ENCODE results near the gene MYO9A. TPM values are rescaled to one million over a fixed set of nuclear protein-coding genes. Genes with fewer than 3 reads are reported as not detected.

Gene MYO9A
- total RNA-seq, 1 donor = 59.0 TPM

DNA sequence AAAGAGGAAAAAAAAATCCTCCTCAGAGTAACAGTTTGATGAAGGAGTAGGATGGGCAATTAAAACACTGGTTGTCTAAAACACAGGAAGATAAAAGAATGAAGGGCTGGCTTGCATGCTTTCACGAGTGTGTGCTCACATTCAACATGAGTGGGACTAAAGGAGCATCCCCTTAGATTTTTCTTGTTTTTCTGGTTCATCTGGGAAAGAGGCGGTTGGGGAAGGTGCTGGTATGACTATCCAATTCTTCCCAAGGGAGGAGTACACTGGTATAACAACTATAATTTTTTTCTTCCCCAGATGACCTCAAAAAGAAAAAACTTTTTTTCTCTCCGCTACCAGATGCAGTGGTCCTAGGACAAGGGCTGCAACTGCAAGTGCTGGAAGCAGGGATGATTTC is 143.7 kb downstream of the MYO9A start:
- Histone ChIP-seq H3K4me3 (ENCODE audit: insufficient read depth, low read length) (no peak overlapping the region), H3K4me1 (ENCODE audit: insufficient read depth, low read length) (peaks cover 6% of the 10 kb centered on the region)

DNA sequence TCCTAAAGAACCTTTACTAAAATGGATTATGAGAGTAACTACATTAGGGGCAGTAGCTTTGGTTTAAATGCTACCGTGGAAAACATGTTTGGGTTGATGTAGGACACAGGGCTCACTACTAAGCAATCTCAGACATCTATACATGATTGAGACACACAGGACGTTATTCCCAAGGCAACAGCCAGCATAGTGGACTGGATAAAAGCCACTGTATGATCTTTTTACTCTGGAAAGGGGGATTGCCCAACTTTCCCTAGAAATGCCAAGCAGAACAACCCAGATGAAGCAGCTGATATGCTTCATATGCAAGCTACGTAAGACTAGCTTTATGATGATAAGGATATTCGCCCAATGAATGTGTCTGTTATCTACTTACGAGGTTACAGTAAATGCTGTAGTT is 144.6 kb downstream of the MYO9A start:
- no peak overlapping the region for H3K4me2 ChIP-seq (ENCODE audit: insufficient read depth, low read length)
- no peaks in the 10 kb centered on the region for H4K20me1 ChIP-seq (ENCODE audit: insufficient read depth, low read length)
- no peaks in the 10 kb centered on the region for H3K36me3 ChIP-seq (ENCODE audit: insufficient read depth, low read length)
- no peak overlapping the region for H3K4me3 ChIP-seq (ENCODE audit: insufficient read depth, low read length)
- H3K27ac ChIP-seq (ENCODE audit: low read depth, low read length) = no peak overlapping the region
- no peak overlapping the region for H2AFZ ChIP-seq (ENCODE audit: low read length)
- H3K9me3 ChIP-seq (ENCODE audit: low read depth, low read length) = no peaks in the 10 kb centered on the region
- peaks cover 6% of the 10 kb centered on the region for H3K4me1 ChIP-seq (ENCODE audit: insufficient read depth, low read length)
- TF ChIP-seq, protein P1, sequence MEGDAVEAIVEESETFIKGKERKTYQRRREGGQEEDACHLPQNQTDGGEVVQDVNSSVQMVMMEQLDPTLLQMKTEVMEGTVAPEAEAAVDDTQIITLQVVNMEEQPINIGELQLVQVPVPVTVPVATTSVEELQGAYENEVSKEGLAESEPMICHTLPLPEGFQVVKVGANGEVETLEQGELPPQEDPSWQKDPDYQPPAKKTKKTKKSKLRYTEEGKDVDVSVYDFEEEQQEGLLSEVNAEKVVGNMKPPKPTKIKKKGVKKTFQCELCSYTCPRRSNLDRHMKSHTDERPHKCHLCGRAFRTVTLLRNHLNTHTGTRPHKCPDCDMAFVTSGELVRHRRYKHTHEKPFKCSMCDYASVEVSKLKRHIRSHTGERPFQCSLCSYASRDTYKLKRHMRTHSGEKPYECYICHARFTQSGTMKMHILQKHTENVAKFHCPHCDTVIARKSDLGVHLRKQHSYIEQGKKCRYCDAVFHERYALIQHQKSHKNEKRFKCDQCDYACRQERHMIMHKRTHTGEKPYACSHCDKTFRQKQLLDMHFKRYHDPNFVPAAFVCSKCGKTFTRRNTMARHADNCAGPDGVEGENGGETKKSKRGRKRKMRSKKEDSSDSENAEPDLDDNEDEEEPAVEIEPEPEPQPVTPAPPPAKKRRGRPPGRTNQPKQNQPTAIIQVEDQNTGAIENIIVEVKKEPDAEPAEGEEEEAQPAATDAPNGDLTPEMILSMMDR (IDR thresholded peaks at IDR 0.05; ENCODE audit: extremely low read depth, low read depth, low read length) = no peak
- no peaks in the 10 kb centered on the region for H3K27me3 ChIP-seq (ENCODE audit: insufficient read depth, low read length)
- DNase-seq (ENCODE audit: insufficient read length, low spot score, missing footprints) = no peak
- no peaks in the 10 kb centered on the region for H3K79me2 ChIP-seq (ENCODE audit: insufficient read depth, low read length)

More for the DNA sequence above, 143.7 kb downstream of the MYO9A start:
- H4K20me1 ChIP-seq (ENCODE audit: insufficient read depth, low read length) = no peaks in the 10 kb centered on the region
- no peaks in the 10 kb centered on the region for H3K79me2 ChIP-seq (ENCODE audit: insufficient read depth, low read length)
- H3K27me3 ChIP-seq (ENCODE audit: insufficient read depth, low read length) = no peaks in the 10 kb centered on the region
- H3K36me3 ChIP-seq (ENCODE audit: insufficient read depth, low read length) = no peaks in the 10 kb centered on the region
- H3K4me2 ChIP-seq (ENCODE audit: insufficient read depth, low read length) = no peak overlapping the region
- H2AFZ ChIP-seq (ENCODE audit: low read length) = no peak overlapping the region
- TF ChIP-seq, protein P1 (IDR thresholded peaks at IDR 0.05; ENCODE audit: extremely low read depth, low read depth, low read length) = no peak
- no peak for DNase-seq (ENCODE audit: insufficient read length, low spot score, missing footprints)
- H3K9me3 ChIP-seq (ENCODE audit: low read depth, low read length) = no peaks in the 10 kb centered on the region
- H3K27ac ChIP-seq (ENCODE audit: low read depth, low read length) = no peak overlapping the region

DNA sequence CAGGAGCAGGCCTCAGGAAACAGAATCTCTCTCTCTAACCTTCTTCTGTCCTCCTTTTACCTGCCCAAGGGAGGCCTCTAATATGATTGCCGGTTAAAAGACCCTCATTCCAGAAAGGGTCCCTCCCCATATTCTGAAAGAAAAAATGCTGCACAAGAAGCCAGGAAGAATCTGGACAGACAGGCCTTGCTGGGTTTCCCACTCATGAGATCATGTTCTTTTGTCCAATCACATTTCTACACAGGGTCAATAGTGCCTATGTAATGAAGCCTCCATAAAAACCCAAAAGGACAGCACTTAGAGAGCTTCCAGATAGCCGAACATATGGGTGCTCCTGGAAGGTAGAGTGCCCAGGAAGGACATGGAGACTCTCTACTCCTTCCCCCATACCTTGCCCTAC is 146.0 kb downstream of the MYO9A start:
- H2AFZ ChIP-seq (ENCODE audit: low read length) = no peak overlapping the region
- no peaks in the 10 kb centered on the region for H3K9me3 ChIP-seq (ENCODE audit: low read depth, low read length)
- no peak overlapping the region for H3K4me3 ChIP-seq (ENCODE audit: insufficient read depth, low read length)
- TF ChIP-seq, protein P1 (IDR thresholded peaks at IDR 0.05; ENCODE audit: extremely low read depth, low read depth, low read length) = no peak
- no peak overlapping the region for H3K4me2 ChIP-seq (ENCODE audit: insufficient read depth, low read length)
- no peak for DNase-seq (ENCODE audit: insufficient read length, low spot score, missing footprints)
- no peaks in the 10 kb centered on the region for H3K79me2 ChIP-seq (ENCODE audit: insufficient read depth, low read length)
- H3K27ac ChIP-seq (ENCODE audit: low read depth, low read length) = no peak overlapping the region
- H3K4me1 ChIP-seq (ENCODE audit: insufficient read depth, low read length) = peaks cover 6% of the 10 kb centered on the region
- no peaks in the 10 kb centered on the region for H4K20me1 ChIP-seq (ENCODE audit: insufficient read depth, low read length)
- no peaks in the 10 kb centered on the region for H3K36me3 ChIP-seq (ENCODE audit: insufficient read depth, low read length)
- H3K27me3 ChIP-seq (ENCODE audit: insufficient read depth, low read length) = no peaks in the 10 kb centered on the region

DNA sequence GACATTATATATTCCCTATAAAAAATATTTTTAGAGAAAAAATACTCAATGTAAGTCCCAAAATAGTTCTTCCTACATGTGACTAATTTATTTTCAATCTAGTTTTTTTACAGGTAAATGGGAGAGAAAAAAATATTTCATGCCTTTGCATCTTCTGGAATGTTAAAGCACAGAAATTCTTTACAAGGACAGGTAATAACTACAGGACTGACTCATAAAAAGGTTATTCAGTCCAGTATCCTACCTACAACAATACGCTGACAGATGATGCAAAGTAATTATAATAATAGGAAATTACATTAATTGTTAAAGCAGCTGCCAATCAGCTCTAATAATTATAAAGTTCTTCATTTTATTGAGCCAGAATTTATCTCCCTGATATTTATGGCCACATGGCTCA is 147.5 kb downstream of the MYO9A start:
- no peaks in the 10 kb centered on the region for H3K79me2 ChIP-seq (ENCODE audit: insufficient read depth, low read length)
- no peak overlapping the region for H3K4me2 ChIP-seq (ENCODE audit: insufficient read depth, low read length)
- H3K4me3 ChIP-seq (ENCODE audit: insufficient read depth, low read length) = no peak overlapping the region
- H3K27ac ChIP-seq (ENCODE audit: low read depth, low read length) = no peak overlapping the region
- no peaks in the 10 kb centered on the region for H3K36me3 ChIP-seq (ENCODE audit: insufficient read depth, low read length)
- H3K4me1 ChIP-seq (ENCODE audit: insufficient read depth, low read length) = peaks cover 6% of the 10 kb centered on the region
- no peak for DNase-seq (ENCODE audit: insufficient read length, low spot score, missing footprints)
- no peak overlapping the region for H2AFZ ChIP-seq (ENCODE audit: low read length)
- H3K9me3 ChIP-seq (ENCODE audit: low read depth, low read length) = no peaks in the 10 kb centered on the region
- TF ChIP-seq, protein P1 (IDR thresholded peaks at IDR 0.05; ENCODE audit: extremely low read depth, low read depth, low read length) = no peak
- no peaks in the 10 kb centered on the region for H3K27me3 ChIP-seq (ENCODE audit: insufficient read depth, low read length)
- no peaks in the 10 kb centered on the region for H4K20me1 ChIP-seq (ENCODE audit: insufficient read depth, low read length)
